Endothelial cell of umbilical vein (primary cell): ENCODE results near the gene PLEKHM2. TPM values are rescaled to one million over a fixed set of nuclear protein-coding genes. Genes with fewer than 3 reads are reported as not detected.

Source experiments
- BruUV-seq: library from RNA; stranded (reverse); fragments of 400-500 nt; replicated peaks from 2 replicates; lab custom pipeline; 2021; lab: Mats Ljungman, UMichigan
- CTCF ChIA-PET: fragments of 300-600, 350-600 bp; sonication (Branson Sonifier 250); formaldehyde crosslinking; loops from one replicate; lab custom pipeline; 2021; ENCODE audit warnings: antibody characterized with exemption, inconsistent platforms; lab: Charles Lee
- POLR2A ChIA-PET: fragments of 300-600, 350-600 bp; sonication (Branson Sonifier 250); formaldehyde crosslinking; loops from one replicate; lab custom pipeline; 2021; ENCODE audit warnings: antibody characterized with exemption, inconsistent platforms; lab: Charles Lee
- DNase-seq: peaks from one replicate; pipeline ENCODE4 v3.0.0-alpha.2; 2011; ENCODE audit warnings: low read depth, low spot score
- FAIRE-seq: peaks from 2 replicates; lab custom pipeline; 2011; peaks lifted over from hg19 to GRCh38; lab: Jason Lieb, UNC
- H2AFZ ChIP-seq: 2 replicates; pipeline ENCODE4 v1.6.0; 2012; ENCODE audit warnings: low read depth, low read length, control low read depth, inconsistent platforms
- H3K27ac ChIP-seq: 2 replicates; pipeline ENCODE4 v1.5.1; 2011; ENCODE audit warnings: low read depth, mild to moderate bottlenecking, control low read depth, low read length, moderate library complexity; ENCODE audit not compliant: insufficient read depth
- H3K27me3 ChIP-seq, 2 experiments: 2 replicates each; pipeline versions ENCODE4 v1.6.0 to v1.6.1; 2011; ENCODE audit warnings: low read length in 2 of 2, mixed read lengths in 1 of 2; ENCODE audit not compliant: control insufficient read depth in 2 of 2, insufficient read depth in 2 of 2
- H3K36me3 ChIP-seq, 2 experiments: 2 replicates in 1 of 2; 3 replicates in 1 of 2; pipeline ENCODE4 v1.5.1; 2011; ENCODE audit warnings: low read length in 2 of 2, mild to moderate bottlenecking in 1 of 2, moderate library complexity in 1 of 2; ENCODE audit not compliant: control insufficient read depth in 2 of 2, insufficient read depth in 2 of 2; ENCODE audit errors: extremely low read depth in 1 of 2
- H3K4me1 ChIP-seq: 3 replicates; pipeline ENCODE4 v1.5.1; 2011; ENCODE audit warnings: mild to moderate bottlenecking, low read length; ENCODE audit not compliant: control insufficient read depth, insufficient read depth; ENCODE audit errors: extremely low read depth
- H3K4me2 ChIP-seq: 2 replicates; pipeline ENCODE4 v1.6.1; 2011; ENCODE audit warnings: low read length, control low read depth, mixed read lengths; ENCODE audit not compliant: insufficient read depth
- H3K4me3 ChIP-seq, 3 experiments: fragments of 200-600 bp in 1 of 3; sonication (generic), shearing (Covaris generic) in 1 of 3; replicated peaks in 1 of 3; 2 replicates each; pipeline ENCODE4 v1.5.1; 2011 to 2016; ENCODE audit warnings: control low read depth in 3 of 3, low read length in 3 of 3, mild to moderate bottlenecking in 2 of 3, inconsistent platforms in 1 of 3, low read depth in 1 of 3, moderate library complexity in 1 of 3; ENCODE audit not compliant: insufficient read depth in 1 of 3
- H3K79me2 ChIP-seq: 2 replicates; pipeline ENCODE4 v1.6.0; 2012; ENCODE audit warnings: low read length, inconsistent platforms; ENCODE audit not compliant: control insufficient read depth, insufficient read depth
- H3K9ac ChIP-seq: replicated peaks from 2 replicates; pipeline ENCODE3; 2011; ENCODE audit warnings: low read length, control low read depth; ENCODE audit not compliant: insufficient read depth; ENCODE audit errors: extremely low read depth
- H3K9me1 ChIP-seq: replicated peaks from 3 replicates; pipeline ENCODE4 v1.6.0; 2011; ENCODE audit warnings: mild to moderate bottlenecking, low read length; ENCODE audit not compliant: control insufficient read depth, insufficient read depth; ENCODE audit errors: extremely low read depth
- H3K9me3 ChIP-seq: replicated peaks from 2 replicates; pipeline ENCODE4 v1.5.1; 2012; ENCODE audit warnings: low read length, inconsistent platforms; ENCODE audit not compliant: control insufficient read depth, insufficient read depth
- H4K20me1 ChIP-seq: replicated peaks from 2 replicates; pipeline ENCODE3; 2011; ENCODE audit warnings: mild to moderate bottlenecking, low read length; ENCODE audit not compliant: control insufficient read depth, insufficient read depth; ENCODE audit errors: extremely low read depth
- CTCF ChIP-seq, 2 donors: IDR thresholded peaks; 1 replicate in 1 of 2; 2 replicates in 1 of 2; pipeline ENCODE4 v1.5.1; 2011; ENCODE audit warnings: low read length in 2 of 2, mild to moderate bottlenecking in 2 of 2, moderate library complexity in 2 of 2, control low read depth in 1 of 2, inconsistent platforms in 1 of 2, low read depth in 1 of 2; ENCODE audit not compliant: insufficient read depth in 1 of 2; ENCODE audit errors: extremely low read depth in 1 of 2
- EZH2 ChIP-seq: IDR thresholded peaks from 2 replicates; pipeline ENCODE4 v1.6.1; 2012; ENCODE audit warnings: borderline replicate concordance, low read depth, mild to moderate bottlenecking, moderate library complexity, low read length, inconsistent platforms; ENCODE audit not compliant: severe bottlenecking
- FOS ChIP-seq: IDR thresholded peaks from 2 replicates; pipeline ENCODE4 v1.6.1; 2011; ENCODE audit warnings: mild to moderate bottlenecking, low read length, moderate library complexity, borderline replicate concordance; ENCODE audit not compliant: insufficient read depth
- GATA2 ChIP-seq: IDR thresholded peaks from 2 replicates; pipeline ENCODE4 v1.7.0; 2011; ENCODE audit warnings: low read depth, mild to moderate bottlenecking, moderate library complexity, mixed read lengths, low read length; ENCODE audit not compliant: insufficient read length, insufficient read depth
- JUN ChIP-seq: IDR thresholded peaks from 2 replicates; pipeline ENCODE4 v1.6.1; 2011; ENCODE audit warnings: borderline replicate concordance, low read depth; ENCODE audit not compliant: insufficient read length, insufficient read depth
- MAX ChIP-seq: IDR thresholded peaks from 2 replicates; pipeline ENCODE4 v1.6.1; 2011; ENCODE audit not compliant: insufficient read depth, insufficient read length
- MYC ChIP-seq: IDR thresholded peaks from one replicate; pipeline ENCODE4 v1.6.1; 2011; ENCODE audit warnings: mild to moderate bottlenecking, low read depth, low read length
- POLR2A ChIP-seq: IDR thresholded peaks from 2 replicates; pipeline ENCODE4 v1.6.1; 2012; ENCODE audit warnings: low read depth, mild to moderate bottlenecking, control low read depth, low read length
- POLR2AphosphoS5 ChIP-seq: IDR thresholded peaks from 2 replicates; pipeline ENCODE4 v1.6.1; 2012; ENCODE audit warnings: low read depth, mild to moderate bottlenecking, control low read depth, low read length, moderate library complexity; ENCODE audit not compliant: insufficient read depth
- dilution Hi-C: fragments of 300-500 bp; cut with MboI; formaldehyde crosslinking; loops from one replicate; pipeline ENCODE4 v1.15.0; 2019; ENCODE audit warnings: low sequenced_read_pairs; ENCODE audit not compliant: extremely low pct_ligation_motif_present
- intact Hi-C: fragments of 100-400 bp; cut with micrococcal nuclease; formaldehyde crosslinking; loops from one replicate; pipeline ENCODE4 v1.10.0; 2022
- polyA plus RNA-seq, 4 experiments: library from polyadenylated mRNA; depleted of rRNA in 3 of 4; stranded (reverse) in 3 of 4; unstranded in 1 of 4; fragments of >200 nt; gene quantifications; 2 replicates each; pipeline versions ENCODE4 v1.2.1 to v1.2.3, GENCODE V29; 2011 to 2012; ENCODE audit warnings: missing spikeins in 1 of 4
- total RNA-seq: library from RNA; stranded (reverse); gene quantifications from 2 replicates; pipeline ENCODE4 v1.2.3, GENCODE V29; 2021

PLEKHM2 gene
- total and polyA plus RNA-seq, 2 donors (not counting 3 experiments of a cell fraction or from before 2014, with no cell fraction given) = 60.6 to 67.5 TPM

GRCh38 chr1:15674386-15675159 lies 9.5 kb upstream of the PLEKHM2 start:
- no peak overlapping the region for H3K4me2 ChIP-seq
- H3K9ac ChIP-seq = no peak overlapping the region
- H3K27me3 ChIP-seq = no peaks in the 10 kb centered on the region
- CTCF ChIA-PET = no interaction called here
- TF ChIP-seq GATA2 (no peak), POLR2AphosphoS5 (no peak), FOS (no peak), JUN (no peak), CTCF (IDR thresholded peaks at IDR 0.05; ENCODE audit: extremely low read depth in 1 of 2, insufficient read depth in 1 of 2, low read depth in 1 of 2, low read length in 2 of 2) (no peak), EZH2 (no peak), MYC (no peak), POLR2A (no peak), MAX (no peak)
- H3K4me1 ChIP-seq = no peaks in the 10 kb centered on the region
- H3K4me3 ChIP-seq = no peak overlapping the region
- no peaks in the 10 kb centered on the region for H4K20me1 ChIP-seq
- FAIRE-seq (no peak), DNase-seq (no peak)
- H2AFZ ChIP-seq = no peak overlapping the region
- no peaks in the 10 kb centered on the region for H3K36me3 ChIP-seq
- intact Hi-C loops = no loop called here
- POLR2A ChIA-PET = no interaction called here
- no peaks in the 10 kb centered on the region for H3K9me1 ChIP-seq
- no TSS peak for BruUV-seq
- no peaks in the 10 kb centered on the region for H3K79me2 ChIP-seq
- no peaks in the 10 kb centered on the region for H3K9me3 ChIP-seq
- H3K27ac ChIP-seq = no peak overlapping the region
- dilution Hi-C loops = no loop called here
